Natural killer cell (primary cell): Measurements from ENCODE around the gene EHD4. TPM values are rescaled to one million over a fixed set of nuclear protein-coding genes. Genes with fewer than 3 reads are reported as not detected.
A peak's percentile ranks its signal among the peaks of the same experiment; 100 is the strongest.

Source experiments
- ATAC-seq, 3 donors: fragments of 150-1000 bp in 2 of 3; fragments of 200-7000 bp in 1 of 3; cut with Tn5 transposase; 1 replicate in 1 of 3; 2 replicates in 2 of 3; pipeline ENCODE4 v1.10.0; 2021; ENCODE audit warnings: mild to moderate bottlenecking in 2 of 3, moderate library complexity in 2 of 3
- DNase-seq, 2 donors: peaks; one replicate each; pipeline versions ENCODE4 v3.0.0 to v3.0.0-alpha.2; 2013 to 2021; ENCODE audit warnings: mixed read lengths in 1 of 2
- H3K27ac ChIP-seq: one replicate; pipeline ENCODE4 v1.5.1; 2013; ENCODE audit warnings: mild to moderate bottlenecking, low read length
- H3K27me3 ChIP-seq: one replicate; pipeline ENCODE4 v1.6.1; 2013; ENCODE audit warnings: low read length; ENCODE audit not compliant: control insufficient read depth, insufficient read depth
- H3K36me3 ChIP-seq: one replicate; pipeline ENCODE4 v1.6.1; 2013; ENCODE audit warnings: low read length; ENCODE audit not compliant: control insufficient read depth, insufficient read depth
- H3K4me1 ChIP-seq: one replicate; pipeline ENCODE4 v1.6.1; 2013; ENCODE audit warnings: low read length; ENCODE audit not compliant: control insufficient read depth, insufficient read depth
- H3K4me3 ChIP-seq: one replicate; pipeline ENCODE4 v1.5.1; 2013; ENCODE audit warnings: low read length
- H3K9me3 ChIP-seq: one replicate; pipeline ENCODE4 v1.6.1; 2013; ENCODE audit warnings: low read length; ENCODE audit not compliant: control insufficient read depth, insufficient read depth
- H3K27ac Mint-ChIP-seq, 2 donors: one replicate each; pipeline ENCODE4 v1.8.0; 2022; ENCODE audit warnings: mild to moderate bottlenecking in 2 of 2, mixed read lengths in 2 of 2, moderate library complexity in 1 of 2
- H3K27me3 Mint-ChIP-seq, 2 donors: one replicate each; pipeline ENCODE4 v1.8.0; 2022; ENCODE audit warnings: low read depth in 2 of 2, mixed read lengths in 2 of 2
- H3K36me3 Mint-ChIP-seq: one replicate; pipeline ENCODE4 v1.8.0; 2022; ENCODE audit warnings: mixed read lengths
- H3K4me1 Mint-ChIP-seq, 2 donors: one replicate each; pipeline ENCODE4 v1.8.0; 2022; ENCODE audit warnings: mixed read lengths in 2 of 2
- H3K4me3 Mint-ChIP-seq: one replicate; pipeline ENCODE4 v1.8.0; 2022; ENCODE audit warnings: mild to moderate bottlenecking, moderate library complexity, mixed read lengths
- H3K9me3 Mint-ChIP-seq, 2 donors: one replicate each; pipeline ENCODE4 v1.8.0; 2022; ENCODE audit warnings: mixed read lengths in 2 of 2
- WGBS: methylation state at CpG from one replicate; pipeline ENCODE4 v1.1.7; 2013; ENCODE audit warnings: missing lambda C conversion rate; ENCODE audit not compliant: insufficient coverage; 5-methylcytosine and 5-hydroxymethylcytosine counted together
- intact Hi-C: fragments of 100-400 bp; cut with micrococcal nuclease; formaldehyde crosslinking; loops from one replicate; pipeline ENCODE4 v1.14.2; 2022
- total RNA-seq, 4 donors: library from RNA; stranded (reverse); fragments of 120-200 nt in 1 of 4; gene quantifications; one replicate each; pipeline versions ENCODE4 v1.2.3 to v1.2.4, GENCODE V29; 2013 to 2022
- TF ChIP-seq, protein P1 (sequence below): fragments of 200-600 bp; IDR thresholded peaks from one replicate; pipeline ENCODE4 v1.8.0; 2022; ENCODE audit warnings: antibody characterized with exemption

The EHD4 gene
- total RNA-seq, 3 donors from 2014 or later (not counting 1 experiment from before 2014, with no cell fraction given): 28.4 to 34.6 (median 31.7) TPM

DNA sequence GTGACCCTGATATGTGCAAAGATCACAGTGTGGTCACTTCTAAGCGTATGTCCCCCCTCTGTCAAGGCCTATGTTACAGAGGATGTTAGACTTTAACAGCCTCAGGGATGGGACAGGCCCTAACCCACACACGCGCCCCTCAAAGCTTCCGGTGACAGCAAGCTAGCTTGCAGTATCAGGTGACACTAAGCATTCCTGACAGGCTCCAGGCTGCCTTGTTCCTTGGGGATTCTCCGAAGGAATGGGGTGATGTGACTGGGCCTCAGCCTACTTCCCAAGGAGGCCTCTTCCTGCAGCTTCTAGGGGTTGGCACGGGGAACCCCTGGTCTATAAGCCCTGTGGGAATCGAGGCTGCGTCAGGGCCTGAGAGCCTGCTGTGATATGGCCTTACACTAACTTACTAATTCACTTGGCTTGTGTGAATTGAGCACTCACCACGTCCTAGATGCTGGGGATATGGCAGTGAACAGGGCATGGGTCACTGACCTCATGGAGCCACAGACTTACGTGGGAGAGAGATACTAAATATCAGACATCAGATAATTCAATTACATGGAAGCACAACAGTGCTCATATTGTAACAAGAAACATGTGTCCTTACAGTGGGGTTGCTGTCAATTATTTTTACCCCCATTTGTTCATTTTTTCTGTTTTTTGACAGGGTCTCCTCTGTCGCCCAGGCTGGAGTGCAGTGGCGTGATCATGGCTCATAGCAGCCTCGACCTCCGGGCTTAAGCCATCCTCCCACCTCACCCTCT lies 67.1 kb downstream of the EHD4 start:
- no peak overlapping the region for H3K4me3 ChIP-seq
- peaks cover 9% of the 10 kb centered on the region for H3K4me1 ChIP-seq
- no peaks in the 10 kb centered on the region for H3K9me3 ChIP-seq
- H3K27me3 ChIP-seq: no peaks in the 10 kb centered on the region
- intact Hi-C loops: no loop called here
- Mint-ChIP-seq H3K9me3 (no peaks in the 10 kb centered on the region), H3K4me3 (no peak overlapping the region), H3K27ac (peak overlapping the region; percentile 45 to 57), H3K36me3 (peaks cover 6% of the 10 kb centered on the region), H3K4me1 (peaks cover 7% of the 10 kb centered on the region in 2 donors), H3K27me3 (no peaks in the 10 kb centered on the region)
- TF ChIP-seq, protein P1, sequence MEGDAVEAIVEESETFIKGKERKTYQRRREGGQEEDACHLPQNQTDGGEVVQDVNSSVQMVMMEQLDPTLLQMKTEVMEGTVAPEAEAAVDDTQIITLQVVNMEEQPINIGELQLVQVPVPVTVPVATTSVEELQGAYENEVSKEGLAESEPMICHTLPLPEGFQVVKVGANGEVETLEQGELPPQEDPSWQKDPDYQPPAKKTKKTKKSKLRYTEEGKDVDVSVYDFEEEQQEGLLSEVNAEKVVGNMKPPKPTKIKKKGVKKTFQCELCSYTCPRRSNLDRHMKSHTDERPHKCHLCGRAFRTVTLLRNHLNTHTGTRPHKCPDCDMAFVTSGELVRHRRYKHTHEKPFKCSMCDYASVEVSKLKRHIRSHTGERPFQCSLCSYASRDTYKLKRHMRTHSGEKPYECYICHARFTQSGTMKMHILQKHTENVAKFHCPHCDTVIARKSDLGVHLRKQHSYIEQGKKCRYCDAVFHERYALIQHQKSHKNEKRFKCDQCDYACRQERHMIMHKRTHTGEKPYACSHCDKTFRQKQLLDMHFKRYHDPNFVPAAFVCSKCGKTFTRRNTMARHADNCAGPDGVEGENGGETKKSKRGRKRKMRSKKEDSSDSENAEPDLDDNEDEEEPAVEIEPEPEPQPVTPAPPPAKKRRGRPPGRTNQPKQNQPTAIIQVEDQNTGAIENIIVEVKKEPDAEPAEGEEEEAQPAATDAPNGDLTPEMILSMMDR: no peak
- 96% methylated on average over 14 of the region's 14 CpGs for WGBS
- peak in 2 of 3 donors; percentile 8 to 11 for ATAC-seq
- H3K27ac ChIP-seq: no peak overlapping the region
- DNase-seq: no peak
- peaks cover 17% of the 10 kb centered on the region for H3K36me3 ChIP-seq

DNA sequence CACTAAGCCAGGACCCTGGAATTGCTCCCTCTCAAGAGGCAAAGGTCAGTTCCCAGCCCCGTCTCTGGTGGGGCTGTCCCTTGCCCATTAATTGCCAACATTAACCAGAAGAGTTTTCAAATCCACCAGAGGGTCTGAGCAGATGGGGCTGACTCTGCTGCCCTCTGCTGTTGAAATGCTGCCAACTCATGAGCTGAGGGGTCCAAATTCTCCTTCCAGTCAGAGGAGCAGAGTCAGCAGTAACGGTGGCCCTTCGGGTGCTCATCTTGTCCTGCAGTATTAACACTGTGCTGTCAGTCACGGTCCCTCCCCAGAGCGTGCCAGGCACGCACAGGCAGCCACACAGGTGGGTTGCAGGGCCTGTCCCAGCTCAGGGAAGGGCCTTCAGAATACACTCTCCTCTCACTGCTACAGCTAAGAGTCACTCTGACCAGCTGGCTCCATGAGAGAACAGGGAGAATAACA lies 67.8 kb downstream of the EHD4 start:
- H3K4me3 Mint-ChIP-seq: no peak overlapping the region
- peak overlapping the region; percentile 45 to 57 for H3K27ac Mint-ChIP-seq
- Histone ChIP-seq H3K9me3 (no peaks in the 10 kb centered on the region), H3K27me3 (no peaks in the 10 kb centered on the region), H3K27ac (no peak overlapping the region), H3K36me3 (peaks cover 16% of the 10 kb centered on the region), H3K4me3 (no peak overlapping the region), H3K4me1 (peaks cover 9% of the 10 kb centered on the region)
- TF ChIP-seq, protein P1: peak; percentile 96
- WGBS: 27% methylated on average over 6 of the region's 6 CpGs
- H3K9me3 Mint-ChIP-seq: no peaks in the 10 kb centered on the region
- peaks cover 6% of the 10 kb centered on the region for H3K36me3 Mint-ChIP-seq
- intact Hi-C loops: loop anchor here (1.0 to 5.0 kb wide), 8 partner anchors 9 to 437 kb away; partner anchors contain the start of genes JMJD7, MAPKBP1 and TYRO3
- peaks cover 7% of the 10 kb centered on the region in 2 donors for H3K4me1 Mint-ChIP-seq
- H3K27me3 Mint-ChIP-seq: no peaks in the 10 kb centered on the region
- DNase-seq (peak; percentile 70 to 88), ATAC-seq (peak; percentile 87 to 93 (median 89))

DNA sequence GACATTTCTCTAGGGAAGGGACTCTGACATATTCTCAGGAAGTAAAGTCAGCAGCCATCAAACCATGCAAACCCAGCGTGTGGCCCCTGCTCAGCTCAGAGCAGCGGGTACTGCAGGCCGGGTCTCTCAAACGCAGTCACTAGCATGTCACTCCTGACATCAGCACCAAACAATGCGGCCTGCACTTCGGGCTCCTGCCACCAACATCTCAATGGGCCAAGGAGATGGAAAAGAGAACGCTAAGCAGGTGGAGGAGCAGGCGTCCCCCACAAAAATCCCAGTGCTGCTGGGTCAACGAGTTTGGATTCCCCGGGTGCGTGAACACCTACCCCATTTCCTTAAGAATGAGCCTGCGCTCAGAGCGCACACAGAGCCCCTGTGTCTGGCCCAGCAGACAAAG lies 68.6 kb downstream of the EHD4 start:
- H3K4me1 ChIP-seq: peaks cover 9% of the 10 kb centered on the region
- 96% methylated on average over 13 of the region's 13 CpGs for WGBS
- Mint-ChIP-seq H3K27ac (no peak overlapping the region), H3K9me3 (no peaks in the 10 kb centered on the region), H3K36me3 (peaks cover 6% of the 10 kb centered on the region), H3K4me3 (no peak overlapping the region), H3K27me3 (no peaks in the 10 kb centered on the region), H3K4me1 (peaks cover 7% of the 10 kb centered on the region in 2 donors)
- TF ChIP-seq, protein P1: no peak
- H3K9me3 ChIP-seq: no peaks in the 10 kb centered on the region
- H3K27ac ChIP-seq: no peak overlapping the region
- no peak for ATAC-seq
- H3K36me3 ChIP-seq: peaks cover 9% of the 10 kb centered on the region
- intact Hi-C loops: loop anchor here (1.0 to 5.0 kb wide), 8 partner anchors 8 to 436 kb away; partner anchors contain the start of genes JMJD7, MAPKBP1 and TYRO3
- no peaks in the 10 kb centered on the region for H3K27me3 ChIP-seq
- no peak for DNase-seq
- no peak overlapping the region for H3K4me3 ChIP-seq
